Measurements from ENCODE around the gene RPTOR.
A peak's percentile ranks its signal among the peaks of the same experiment; 100 is the strongest.

The RPTOR gene

GRCh38 chr17:80701730-80702129 is 157.1 kb downstream of the RPTOR start:
- DNase-seq, result no peak

DNA sequence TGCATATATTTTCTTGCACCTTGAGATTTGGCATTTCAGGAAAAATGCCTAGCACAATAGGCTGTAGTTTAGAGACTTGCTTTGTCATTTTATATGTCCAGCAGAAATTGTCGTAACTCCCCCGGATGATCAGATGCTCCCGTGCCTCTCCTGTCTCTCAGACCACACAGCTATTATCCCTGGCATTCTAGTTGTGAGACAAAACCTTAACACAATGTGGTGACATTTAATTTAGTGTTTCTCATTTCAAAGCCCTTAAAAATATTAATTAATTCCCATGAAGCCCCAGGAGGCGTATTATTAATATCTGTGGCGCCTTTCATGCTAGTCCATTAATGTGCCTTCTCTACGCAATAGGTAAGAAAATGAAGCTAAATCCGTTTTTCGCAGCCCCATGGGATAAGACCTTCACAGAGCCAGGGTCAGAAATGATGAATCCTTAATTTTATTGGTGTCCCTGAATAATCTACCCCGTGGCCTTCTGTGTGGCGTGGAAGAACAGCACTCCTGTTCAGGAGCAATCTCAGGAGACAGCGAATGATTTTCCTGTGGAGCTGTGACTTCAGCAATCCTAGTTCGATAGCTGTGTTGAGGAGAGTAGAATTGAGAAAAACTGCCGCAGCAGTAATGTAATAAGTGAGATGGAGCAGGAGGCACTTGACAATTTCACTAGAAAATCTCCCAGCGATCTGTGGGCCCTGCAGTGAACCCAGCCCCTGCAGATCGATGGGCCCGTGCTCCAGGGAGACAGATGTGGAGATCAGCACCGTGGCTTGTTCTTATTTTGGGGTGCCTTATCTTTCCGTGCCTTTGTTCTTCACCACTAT is 157.9 kb downstream of the RPTOR start:
- DNase-seq, result no peak

DNA sequence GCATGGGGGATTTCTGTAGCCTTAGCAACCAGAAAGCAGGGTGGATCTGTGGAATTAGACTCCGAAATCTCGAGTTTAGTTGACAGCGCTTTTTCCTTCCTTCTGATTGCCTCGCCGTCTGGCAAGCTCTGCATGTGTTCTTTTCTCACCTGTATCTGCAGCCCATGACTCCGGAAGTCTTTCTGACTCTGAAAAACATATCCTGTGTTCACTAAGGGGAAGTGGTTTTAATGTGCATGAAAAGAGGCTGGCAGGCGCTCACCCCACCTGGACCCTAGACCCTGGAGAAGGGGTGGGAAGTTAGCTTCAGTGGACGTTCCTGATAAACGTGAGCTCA is 158.5 kb downstream of the RPTOR start:
- no peak for DNase-seq

DNA sequence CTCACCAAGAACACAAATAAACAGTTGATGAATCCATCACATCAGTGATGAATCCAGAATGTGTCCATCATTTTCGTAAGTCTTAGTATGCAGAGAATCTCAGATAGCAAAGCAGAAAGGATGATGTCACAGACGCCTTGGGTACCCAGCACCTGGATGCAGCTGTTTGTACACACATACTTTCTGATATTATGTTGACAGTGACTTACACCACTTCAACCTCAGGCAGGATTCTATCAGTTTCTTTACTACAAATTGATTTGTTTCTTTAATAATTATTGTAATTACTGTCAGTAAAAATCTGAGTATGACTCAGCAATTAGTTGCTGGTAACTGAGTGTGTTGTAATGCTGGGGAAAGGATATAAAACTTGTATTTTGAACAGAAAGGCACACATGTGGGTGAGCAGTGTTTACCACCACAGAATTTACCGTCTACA is 159.8 kb downstream of the RPTOR start:
- no peak for DNase-seq

DNA sequence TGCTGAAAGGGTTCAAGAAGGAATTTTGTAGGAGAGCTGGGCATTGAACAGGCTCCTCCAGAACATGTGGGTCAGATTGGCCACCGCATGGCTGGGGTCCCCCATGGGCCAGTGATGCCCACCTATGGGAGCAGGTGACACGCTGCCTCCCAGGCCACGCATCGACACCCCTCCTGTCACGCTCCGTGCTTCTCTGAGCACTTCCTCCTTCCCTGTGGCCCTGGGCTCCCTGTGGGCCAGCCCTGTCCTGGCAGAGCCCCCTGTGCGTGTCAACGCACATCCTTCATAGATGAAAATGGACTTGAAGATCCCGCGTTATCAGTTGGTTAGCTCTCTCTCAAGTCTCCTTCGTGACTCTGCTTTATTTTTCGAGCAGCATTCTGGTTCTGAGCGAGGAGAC is 160.3 kb downstream of the RPTOR start:
- DNase-seq, result no peak

- no peak for DNase-seq
Measured at GRCh38 chr17:80705988-80706387, 161.3 kb downstream of the RPTOR start.

DNA sequence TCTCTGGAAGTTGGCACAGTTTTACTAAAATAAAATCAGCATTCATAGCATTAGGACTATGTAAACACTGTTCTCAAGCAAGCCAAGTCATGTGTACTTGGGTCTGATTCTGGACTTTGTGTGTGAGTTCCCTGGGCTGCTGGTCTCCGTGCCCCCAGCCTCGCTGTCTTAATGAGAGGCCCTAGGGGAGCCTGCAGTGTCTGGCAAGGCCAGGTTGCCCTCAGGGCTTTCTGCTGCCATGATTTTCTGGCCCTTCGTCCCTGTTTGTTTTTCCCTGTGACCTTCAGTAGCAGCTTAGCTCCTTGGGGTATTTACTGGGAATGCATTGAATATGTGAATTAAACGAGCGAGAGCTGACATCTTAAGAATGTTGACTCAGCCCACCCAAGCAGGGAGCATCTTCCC is 161.8 kb downstream of the RPTOR start:
- no peak for DNase-seq

- DNase-seq, result no peak
Measured at GRCh38 chr17:80708480-80708879, 163.8 kb downstream of the RPTOR start.

DNA sequence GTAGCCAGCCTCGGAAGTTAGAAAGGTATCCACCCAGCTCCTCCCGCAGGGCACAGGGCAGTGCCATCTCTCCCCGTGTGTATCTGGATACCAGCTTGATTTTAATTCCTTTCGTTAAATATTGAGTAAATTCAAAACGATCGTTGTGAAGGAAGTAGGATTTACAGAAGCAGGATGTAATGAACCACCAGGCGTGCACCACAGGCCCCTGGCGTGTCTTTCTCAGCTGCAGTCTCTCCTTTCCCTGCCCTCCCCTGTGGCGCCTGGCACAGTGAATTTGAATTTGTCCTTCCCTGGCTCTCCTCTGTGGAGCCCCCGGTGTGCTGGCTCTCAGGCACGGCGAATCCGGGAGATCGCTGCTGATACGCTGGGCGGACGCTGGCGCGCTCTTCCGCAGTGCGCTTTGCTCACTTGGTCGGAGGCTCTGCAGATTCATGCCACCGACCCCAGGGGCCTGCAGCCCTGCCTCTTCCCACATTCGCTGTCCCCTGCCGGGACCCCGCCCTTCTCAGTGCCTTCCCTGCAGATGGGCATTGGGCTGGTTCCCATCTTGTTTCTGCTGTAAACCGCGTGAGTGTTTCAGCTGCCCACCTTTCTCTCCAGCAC is 164.6 kb downstream of the RPTOR start:
- DNase-seq, result no peak

DNA sequence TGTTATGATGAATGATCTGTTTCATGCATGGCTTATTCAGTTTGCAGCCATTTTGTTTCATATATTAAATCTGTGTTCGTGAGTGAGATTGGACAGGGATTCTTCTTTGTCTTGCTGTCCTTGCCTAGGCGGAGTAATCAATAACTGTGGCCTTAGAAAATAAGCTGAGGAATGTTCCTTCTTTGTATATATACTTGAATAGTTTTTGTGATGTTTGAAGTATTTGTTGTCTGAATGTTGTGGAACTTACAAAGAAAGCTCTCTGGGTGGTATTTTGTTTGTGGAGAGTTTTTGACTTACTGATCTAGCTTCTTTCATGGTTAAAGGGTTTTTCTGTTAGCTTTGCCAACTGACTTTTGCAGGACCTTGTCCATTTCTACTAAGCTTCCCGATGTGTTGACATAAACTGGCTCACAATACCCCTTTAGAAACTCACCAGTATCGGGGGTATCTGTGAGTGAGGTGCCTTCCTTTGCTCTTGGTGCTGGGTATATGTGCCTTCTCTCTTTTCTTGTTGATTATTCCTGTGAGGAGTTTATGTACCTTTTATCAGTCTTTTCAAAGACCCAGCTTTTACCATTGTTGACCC is 166.2 kb downstream of the RPTOR start:
- no peak for DNase-seq

GRCh38 chr17:80712089-80712488 is 167.5 kb downstream of the RPTOR start:
- no peak for DNase-seq

GRCh38 chr17:80712606-80713005 is 168.0 kb downstream of the RPTOR start:
- DNase-seq, result no peak

DNA sequence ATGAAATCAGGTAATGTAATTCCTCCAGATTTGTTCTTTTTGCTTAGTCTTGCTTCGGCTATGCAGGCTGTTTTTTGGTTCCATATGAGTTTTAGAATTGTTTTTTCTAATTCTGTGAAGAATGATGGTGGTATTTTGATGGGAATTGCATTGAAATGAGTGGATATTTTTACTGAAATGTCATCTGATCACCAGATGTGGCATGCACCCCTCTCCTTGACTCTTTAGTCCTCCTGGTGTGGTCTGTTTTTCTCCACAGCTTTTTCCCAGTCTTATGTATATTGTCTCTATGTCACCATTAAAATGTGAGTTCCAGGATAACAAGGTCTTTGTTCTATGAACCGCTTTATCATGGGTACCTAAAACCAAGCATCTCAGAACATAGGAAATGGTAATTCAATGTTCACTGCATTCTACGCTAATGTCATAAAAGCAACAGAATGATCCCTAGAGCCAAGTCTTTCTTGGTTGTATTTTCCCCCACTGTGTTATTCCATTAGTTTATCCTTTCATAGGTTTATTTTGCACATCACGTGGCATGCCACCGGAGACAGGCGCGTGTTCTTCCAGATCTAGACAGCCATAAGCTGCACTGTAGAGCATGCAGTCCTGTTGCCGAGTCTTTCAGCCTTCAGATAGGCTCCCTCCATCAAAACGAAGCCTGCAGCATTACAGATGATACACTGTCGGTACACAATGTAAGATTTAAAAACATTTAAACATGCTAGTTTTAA is 172.5 kb downstream of the RPTOR start:
- DNase-seq, result no peak

DNA sequence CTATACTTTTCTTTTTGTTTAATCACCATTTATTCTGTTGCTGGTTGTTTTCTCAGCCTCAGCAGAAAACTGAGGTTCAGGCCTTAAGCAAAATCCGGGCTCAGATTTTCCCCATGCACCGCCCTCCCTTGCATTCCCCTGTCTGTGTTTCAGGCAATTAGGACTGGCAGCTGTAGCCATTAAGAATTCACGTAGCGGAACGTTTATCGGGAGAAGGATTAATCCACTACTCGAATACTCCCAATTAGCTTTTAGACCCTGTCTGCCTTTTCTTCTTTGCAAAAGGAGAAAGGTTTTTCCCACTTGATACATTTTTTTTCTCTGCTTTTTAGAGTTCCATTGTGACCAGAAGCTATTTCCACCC is 173.1 kb downstream of the RPTOR start:
- DNase-seq, result peak; percentile 56

DNA sequence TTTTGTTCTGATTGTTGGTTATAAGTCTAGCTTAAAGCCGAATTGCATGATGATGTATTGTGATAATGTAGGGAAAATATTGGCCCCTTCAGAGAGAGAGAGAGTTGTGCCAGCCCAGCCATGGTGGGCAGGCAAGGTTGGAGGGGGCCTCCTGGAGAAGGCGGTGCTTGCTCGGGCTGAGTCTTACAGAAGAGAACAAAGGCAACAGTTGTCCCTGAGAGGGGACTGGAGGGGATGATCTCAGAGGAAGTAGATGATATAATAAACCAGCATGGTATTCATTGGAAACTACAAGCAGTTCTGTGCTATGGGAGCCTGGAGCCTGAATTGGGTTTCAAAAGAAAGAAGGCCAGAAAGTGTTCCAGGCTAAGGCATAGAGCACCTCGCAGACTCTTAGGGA is 173.8 kb downstream of the RPTOR start:
- DNase-seq, result no peak

GRCh38 chr17:80719449-80719848 is 174.8 kb downstream of the RPTOR start:
- no peak for DNase-seq

DNA sequence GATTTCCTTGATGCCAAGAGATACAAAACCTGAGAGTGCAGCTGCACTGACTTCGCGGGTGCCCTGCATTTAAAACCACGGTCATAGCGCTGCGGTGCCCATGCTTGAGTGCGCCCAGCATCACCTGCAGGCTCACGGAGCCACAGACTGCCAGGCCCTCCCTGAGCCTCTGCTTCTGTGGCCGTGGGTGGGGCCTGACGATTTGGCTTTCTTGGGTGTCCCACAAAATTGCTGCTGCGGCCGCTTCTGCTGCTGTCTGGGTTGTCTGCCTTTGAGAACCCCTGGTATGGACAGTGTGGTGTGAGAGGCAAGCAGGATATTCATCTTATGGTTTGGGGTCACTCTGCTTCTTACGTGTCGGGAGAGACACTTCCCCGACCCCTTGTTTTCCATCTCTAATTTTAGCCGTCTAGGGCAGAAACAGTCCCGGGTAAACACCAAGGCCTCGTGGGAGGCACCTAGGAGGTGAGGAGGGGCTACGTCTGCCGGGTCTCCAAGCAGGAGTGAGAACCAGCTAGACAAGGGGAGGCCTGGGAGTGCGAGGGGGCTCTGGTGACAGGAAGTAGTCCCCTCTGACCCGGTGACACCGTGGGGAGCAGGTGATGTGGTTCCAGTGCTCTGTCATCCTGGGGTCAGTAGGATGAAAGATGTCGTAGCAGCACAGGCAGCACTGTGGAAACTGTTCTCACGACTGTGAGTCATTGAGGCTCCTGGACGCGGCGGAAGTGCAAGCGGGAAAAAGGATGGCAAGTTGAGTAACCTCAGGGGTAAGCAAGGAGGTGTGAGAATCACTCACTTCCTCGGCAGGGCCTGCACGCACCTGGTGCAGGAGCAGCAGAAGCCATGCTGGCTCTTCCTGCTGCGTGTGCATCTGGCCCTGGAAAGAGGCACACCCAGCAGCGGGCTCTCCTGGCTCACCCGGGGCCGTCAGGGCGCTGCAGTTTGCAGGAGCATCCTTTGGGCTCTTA is 176.3 kb downstream of the RPTOR start:
- no peak for DNase-seq

DNA sequence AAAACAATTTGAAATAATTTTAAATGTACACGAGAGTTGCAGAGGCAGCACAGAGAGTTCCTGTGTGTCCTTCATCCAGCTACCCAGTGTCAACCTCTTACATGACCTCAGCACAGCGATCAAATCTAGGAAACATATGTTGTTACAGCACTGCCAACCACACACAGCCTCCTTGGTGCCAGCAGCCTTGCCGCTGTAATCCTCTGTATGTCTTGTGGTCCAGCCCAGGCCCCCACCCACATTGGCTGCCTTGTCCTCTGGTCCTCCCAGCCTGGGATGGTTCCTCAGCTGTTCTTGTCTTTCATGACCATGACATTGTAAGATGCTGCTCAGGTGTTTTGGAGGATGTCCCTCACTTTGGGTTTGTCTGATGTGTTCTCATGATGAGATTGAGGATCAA is 178.0 kb downstream of the RPTOR start:
- DNase-seq, result no peak

- DNase-seq, result no peak
Measured at GRCh38 chr17:80724775-80725266, 180.2 kb downstream of the RPTOR start.

DNA sequence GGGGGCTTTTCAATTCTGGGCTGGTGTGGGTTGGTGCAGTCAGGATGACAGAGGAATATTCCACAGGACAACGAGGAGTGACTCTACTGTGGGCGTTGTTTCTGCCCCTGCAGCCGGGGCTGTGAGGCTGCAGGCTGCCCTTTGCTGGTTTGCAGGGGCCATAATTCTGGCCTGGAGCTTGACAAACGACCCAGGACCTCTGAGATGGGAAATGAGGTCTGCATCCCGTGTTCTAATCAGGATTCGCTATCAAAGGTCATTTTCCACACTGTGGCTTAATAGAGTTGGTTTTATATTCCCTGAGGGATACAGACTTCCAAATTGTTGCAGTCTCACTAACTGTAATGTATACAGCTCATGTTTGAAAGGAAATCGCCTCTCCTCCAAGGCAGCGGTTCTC is 180.9 kb downstream of the RPTOR start:
- no peak for DNase-seq

DNA sequence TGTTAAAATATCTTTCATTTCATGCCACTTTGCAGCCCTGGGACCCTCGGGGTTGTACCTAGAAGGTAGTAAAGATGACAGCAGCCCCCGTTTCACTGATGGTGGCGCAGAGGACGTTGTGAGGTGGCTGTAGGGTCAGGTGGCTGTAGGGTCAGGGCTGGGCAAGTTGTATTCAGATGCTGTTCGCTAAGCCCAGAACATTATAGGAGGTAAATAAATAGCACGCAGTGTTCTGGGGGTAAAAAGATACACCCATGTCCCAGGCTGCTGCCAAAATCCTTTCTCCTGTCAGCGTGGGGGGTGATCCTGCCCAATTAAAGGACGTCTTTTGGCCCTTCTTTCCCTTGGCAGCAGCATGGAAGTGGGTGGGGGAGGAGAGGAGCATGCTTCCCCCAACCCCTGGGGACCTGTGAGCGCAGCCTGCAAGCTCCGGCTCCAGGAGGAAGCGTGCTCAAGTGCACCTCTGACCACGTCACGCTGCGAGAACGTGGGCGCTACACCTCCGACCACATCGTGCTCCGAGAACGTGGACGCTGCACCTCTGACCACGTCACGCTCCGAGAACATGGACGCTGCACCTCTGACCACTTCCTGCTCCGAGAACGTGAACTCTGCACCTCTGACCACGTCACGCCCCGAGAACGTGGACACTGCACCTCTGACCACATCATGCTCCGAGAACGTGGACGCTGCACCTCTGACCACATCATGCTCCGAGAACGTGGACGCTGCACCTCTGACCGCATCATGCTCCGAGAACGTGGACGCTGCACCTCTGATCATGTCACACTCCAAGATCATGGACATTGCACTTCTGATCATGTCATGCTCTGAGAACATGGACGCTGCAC is 182.1 kb downstream of the RPTOR start:
- DNase-seq, result no peak

- DNase-seq, result no peak
Measured at GRCh38 chr17:80727409-80727755, 182.7 kb downstream of the RPTOR start.
